Measurements from ENCODE around the gene RFTN1.

The RFTN1 gene

GRCh38 chr3:16484216-16484615, 29.3 kb downstream of the RFTN1 start:
- H3K27ac ChIP-seq (ENCODE audit: low read depth, low read length), result no peak overlapping the region
- no peak overlapping the region for H3K4me3 ChIP-seq (ENCODE audit: low read depth, low read length)
- peaks cover 63% of the 10 kb centered on the region for H3K27me3 ChIP-seq (ENCODE audit: control insufficient read depth, insufficient read depth, low read length)
- no peaks in the 10 kb centered on the region for H3K9me3 ChIP-seq (ENCODE audit: control insufficient read depth, insufficient read depth, low read depth, low read length)
- H3K9ac ChIP-seq (ENCODE audit: low read length), result no peak overlapping the region
- H3K36me3 ChIP-seq (ENCODE audit: control insufficient read depth, insufficient read depth, low read length), result no peaks in the 10 kb centered on the region
- H3K4me1 ChIP-seq (ENCODE audit: control insufficient read depth, insufficient read depth, low read length), result peaks cover 43% of the 10 kb centered on the region

- Histone ChIP-seq H3K27ac (ENCODE audit: low read depth, low read length) (no peak overlapping the region), H3K4me3 (ENCODE audit: low read depth, low read length) (peak overlapping the region; percentile 23; the same call in 1 of the 2 replicates), H3K27me3 (ENCODE audit: control insufficient read depth, insufficient read depth, low read length) (peaks cover 71% of the 10 kb centered on the region), H3K36me3 (ENCODE audit: control insufficient read depth, insufficient read depth, low read length) (no peaks in the 10 kb centered on the region), H3K9ac (ENCODE audit: low read length) (no peak overlapping the region), H3K4me1 (ENCODE audit: control insufficient read depth, insufficient read depth, low read length) (peaks cover 43% of the 10 kb centered on the region), H3K9me3 (ENCODE audit: control insufficient read depth, insufficient read depth, low read depth, low read length) (no peaks in the 10 kb centered on the region)
Measured at GRCh38 chr3:16482770-16483531, 30.5 kb downstream of the RFTN1 start.

- H3K4me3 ChIP-seq (ENCODE audit: low read depth, low read length), result no peak overlapping the region
- peaks cover 43% of the 10 kb centered on the region for H3K4me1 ChIP-seq (ENCODE audit: control insufficient read depth, insufficient read depth, low read length)
- H3K27me3 ChIP-seq (ENCODE audit: control insufficient read depth, insufficient read depth, low read length), result peaks cover 66% of the 10 kb centered on the region
- no peak overlapping the region for H3K9ac ChIP-seq (ENCODE audit: low read length)
- no peaks in the 10 kb centered on the region; the same call in 1 of the 2 replicates for H3K9me3 ChIP-seq (ENCODE audit: control insufficient read depth, insufficient read depth, low read depth, low read length)
- no peaks in the 10 kb centered on the region for H3K36me3 ChIP-seq (ENCODE audit: control insufficient read depth, insufficient read depth, low read length)
- no peak overlapping the region for H3K27ac ChIP-seq (ENCODE audit: low read depth, low read length)
Measured at GRCh38 chr3:16482194-16482769, 31.2 kb downstream of the RFTN1 start.

DNA sequence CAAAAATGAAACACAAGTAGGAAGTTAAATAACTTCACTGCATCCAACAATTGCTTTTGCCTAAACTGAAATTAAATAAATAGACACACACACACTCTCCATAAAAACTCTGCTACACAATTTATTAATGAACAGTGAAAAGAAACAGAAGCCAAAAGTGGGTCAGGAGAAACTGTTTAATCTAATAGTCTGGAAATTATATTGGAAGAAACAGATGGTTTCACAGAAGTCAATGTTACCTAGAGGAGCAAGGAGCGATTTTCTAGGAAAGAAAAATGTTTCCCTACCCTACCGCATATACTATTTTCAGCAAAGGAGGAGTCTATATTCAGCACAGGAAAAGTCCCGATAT, 32.0 kb downstream of the RFTN1 start:
- no peak overlapping the region for H3K27ac ChIP-seq (ENCODE audit: low read depth, low read length)
- peaks cover 59% of the 10 kb centered on the region for H3K27me3 ChIP-seq (ENCODE audit: control insufficient read depth, insufficient read depth, low read length)
- no peak overlapping the region for H3K9ac ChIP-seq (ENCODE audit: low read length)
- H3K4me1 ChIP-seq (ENCODE audit: control insufficient read depth, insufficient read depth, low read length), result peaks cover 43% of the 10 kb centered on the region
- H3K9me3 ChIP-seq (ENCODE audit: control insufficient read depth, insufficient read depth, low read depth, low read length), result peaks cover 3% of the 10 kb centered on the region; the same call in 1 of the 2 replicates
- H3K36me3 ChIP-seq (ENCODE audit: control insufficient read depth, insufficient read depth, low read length), result no peaks in the 10 kb centered on the region
- H3K4me3 ChIP-seq (ENCODE audit: low read depth, low read length), result no peak overlapping the region

DNA sequence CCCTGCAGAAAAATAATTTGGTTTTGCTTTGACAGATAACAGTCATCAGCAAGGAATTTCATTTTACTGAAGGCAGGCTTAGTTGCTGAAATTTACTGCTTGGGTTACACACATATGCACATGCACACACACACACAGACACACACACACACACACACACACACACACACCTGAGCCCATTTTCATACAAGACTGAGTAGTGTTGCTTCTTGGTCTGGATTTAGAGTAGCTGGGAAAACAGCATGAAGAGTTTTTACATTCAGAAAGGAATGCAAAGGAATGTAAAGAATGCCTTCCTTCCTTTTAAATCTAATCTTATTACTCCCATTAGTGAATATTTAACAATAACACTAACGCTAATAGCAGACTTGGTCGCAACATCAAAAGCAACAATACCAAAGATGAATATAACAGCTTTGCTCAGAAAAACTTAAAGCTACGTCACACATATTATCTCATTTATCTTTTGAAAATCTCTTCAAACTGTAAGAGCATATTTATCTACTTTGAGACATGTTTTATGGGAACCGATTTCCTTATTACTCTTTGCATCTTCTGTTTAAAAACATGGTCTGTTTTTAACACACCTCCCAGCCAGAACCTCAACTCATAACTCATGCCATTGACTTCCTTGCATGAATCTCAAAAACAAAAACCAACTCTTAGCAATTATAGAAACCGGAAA, 32.5 kb downstream of the RFTN1 start:
- H3K4me1 ChIP-seq (ENCODE audit: control insufficient read depth, insufficient read depth, low read length), result peaks cover 43% of the 10 kb centered on the region
- no peak overlapping the region for H3K27ac ChIP-seq (ENCODE audit: low read depth, low read length)
- no peak overlapping the region for H3K4me3 ChIP-seq (ENCODE audit: low read depth, low read length)
- peaks cover 3% of the 10 kb centered on the region; the same call in 1 of the 2 replicates for H3K9me3 ChIP-seq (ENCODE audit: control insufficient read depth, insufficient read depth, low read depth, low read length)
- no peaks in the 10 kb centered on the region for H3K36me3 ChIP-seq (ENCODE audit: control insufficient read depth, insufficient read depth, low read length)
- H3K9ac ChIP-seq (ENCODE audit: low read length), result no peak overlapping the region
- H3K27me3 ChIP-seq (ENCODE audit: control insufficient read depth, insufficient read depth, low read length), result peaks cover 57% of the 10 kb centered on the region

- peaks cover 35% of the 10 kb centered on the region for H3K4me1 ChIP-seq (ENCODE audit: control insufficient read depth, insufficient read depth, low read length)
- no peak overlapping the region for H3K9ac ChIP-seq (ENCODE audit: low read length)
- H3K36me3 ChIP-seq (ENCODE audit: control insufficient read depth, insufficient read depth, low read length), result no peaks in the 10 kb centered on the region
- H3K27me3 ChIP-seq (ENCODE audit: control insufficient read depth, insufficient read depth, low read length), result peaks cover 33% of the 10 kb centered on the region; the same call in 1 of the 2 replicates
- H3K4me3 ChIP-seq (ENCODE audit: low read depth, low read length), result no peak overlapping the region
- no peak overlapping the region for H3K27ac ChIP-seq (ENCODE audit: low read depth, low read length)
- H3K9me3 ChIP-seq (ENCODE audit: control insufficient read depth, insufficient read depth, low read depth, low read length), result peaks cover 3% of the 10 kb centered on the region; the same call in 1 of the 2 replicates
Measured at GRCh38 chr3:16478516-16478915, 35.0 kb downstream of the RFTN1 start.

GRCh38 chr3:16477521-16477920, 36.0 kb downstream of the RFTN1 start:
- H3K27ac ChIP-seq (ENCODE audit: low read depth, low read length), result no peak overlapping the region
- no peak overlapping the region for H3K9ac ChIP-seq (ENCODE audit: low read length)
- H3K27me3 ChIP-seq (ENCODE audit: control insufficient read depth, insufficient read depth, low read length), result peaks cover 33% of the 10 kb centered on the region; the same call in 1 of the 2 replicates
- H3K36me3 ChIP-seq (ENCODE audit: control insufficient read depth, insufficient read depth, low read length), result no peaks in the 10 kb centered on the region
- no peak overlapping the region for H3K4me3 ChIP-seq (ENCODE audit: low read depth, low read length)
- H3K4me1 ChIP-seq (ENCODE audit: control insufficient read depth, insufficient read depth, low read length), result peaks cover 25% of the 10 kb centered on the region
- H3K9me3 ChIP-seq (ENCODE audit: control insufficient read depth, insufficient read depth, low read depth, low read length), result peaks cover 3% of the 10 kb centered on the region; the same call in 1 of the 2 replicates

- Histone ChIP-seq H3K9ac (ENCODE audit: low read length) (no peak overlapping the region), H3K27me3 (ENCODE audit: control insufficient read depth, insufficient read depth, low read length) (peaks cover 28% of the 10 kb centered on the region; the same call in 1 of the 2 replicates), H3K36me3 (ENCODE audit: control insufficient read depth, insufficient read depth, low read length) (no peaks in the 10 kb centered on the region), H3K9me3 (ENCODE audit: control insufficient read depth, insufficient read depth, low read depth, low read length) (peaks cover 3% of the 10 kb centered on the region; the same call in 1 of the 2 replicates), H3K4me1 (ENCODE audit: control insufficient read depth, insufficient read depth, low read length) (peaks cover 21% of the 10 kb centered on the region), H3K4me3 (ENCODE audit: low read depth, low read length) (no peak overlapping the region), H3K27ac (ENCODE audit: low read depth, low read length) (no peak overlapping the region)
Measured at GRCh38 chr3:16477056-16477455, 36.4 kb downstream of the RFTN1 start.

- Histone ChIP-seq H3K9me3 (ENCODE audit: control insufficient read depth, insufficient read depth, low read depth, low read length) (peaks cover 3% of the 10 kb centered on the region; the same call in 1 of the 2 replicates), H3K27me3 (ENCODE audit: control insufficient read depth, insufficient read depth, low read length) (peaks cover 24% of the 10 kb centered on the region; the same call in 1 of the 2 replicates), H3K4me3 (ENCODE audit: low read depth, low read length) (no peak overlapping the region), H3K4me1 (ENCODE audit: control insufficient read depth, insufficient read depth, low read length) (peaks cover 16% of the 10 kb centered on the region), H3K36me3 (ENCODE audit: control insufficient read depth, insufficient read depth, low read length) (no peaks in the 10 kb centered on the region), H3K9ac (ENCODE audit: low read length) (no peak overlapping the region), H3K27ac (ENCODE audit: low read depth, low read length) (no peak overlapping the region)
Measured at GRCh38 chr3:16476636-16477035, 36.9 kb downstream of the RFTN1 start.

DNA sequence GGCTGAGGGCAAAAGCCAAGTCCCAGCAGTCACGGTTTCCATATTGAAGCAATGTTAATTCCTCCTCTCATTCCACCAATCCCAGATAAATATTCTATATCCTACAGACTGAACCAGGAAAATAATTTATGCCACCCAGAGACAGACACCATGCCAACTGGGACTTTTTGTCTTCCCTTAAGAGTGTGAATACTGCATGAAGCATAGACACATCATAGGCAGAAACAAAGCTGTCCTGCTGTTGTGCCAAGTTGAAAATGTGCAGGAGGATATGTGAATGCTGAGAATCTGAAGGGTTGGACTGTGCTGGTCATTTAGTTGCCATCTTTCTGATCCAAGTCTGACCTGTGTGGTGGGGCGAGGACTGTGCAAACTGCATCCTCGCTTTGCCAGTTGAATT, 37.7 kb downstream of the RFTN1 start:
- H3K27ac ChIP-seq (ENCODE audit: low read depth, low read length), result no peak overlapping the region
- H3K4me3 ChIP-seq (ENCODE audit: low read depth, low read length), result no peak overlapping the region
- H3K9me3 ChIP-seq (ENCODE audit: control insufficient read depth, insufficient read depth, low read depth, low read length), result peaks cover 9% of the 10 kb centered on the region; the same call in 1 of the 2 replicates
- no peaks in the 10 kb centered on the region for H3K36me3 ChIP-seq (ENCODE audit: control insufficient read depth, insufficient read depth, low read length)
- no peak overlapping the region for H3K9ac ChIP-seq (ENCODE audit: low read length)
- peaks cover 8% of the 10 kb centered on the region for H3K4me1 ChIP-seq (ENCODE audit: control insufficient read depth, insufficient read depth, low read length)
- peaks cover 22% of the 10 kb centered on the region; the same call in 1 of the 2 replicates for H3K27me3 ChIP-seq (ENCODE audit: control insufficient read depth, insufficient read depth, low read length)

GRCh38 chr3:16474920-16475319, 38.6 kb downstream of the RFTN1 start:
- no peak overlapping the region for H3K4me3 ChIP-seq (ENCODE audit: low read depth, low read length)
- no peaks in the 10 kb centered on the region for H3K4me1 ChIP-seq (ENCODE audit: control insufficient read depth, insufficient read depth, low read length)
- H3K9me3 ChIP-seq (ENCODE audit: control insufficient read depth, insufficient read depth, low read depth, low read length), result peaks cover 12% of the 10 kb centered on the region
- no peaks in the 10 kb centered on the region for H3K36me3 ChIP-seq (ENCODE audit: control insufficient read depth, insufficient read depth, low read length)
- H3K27me3 ChIP-seq (ENCODE audit: control insufficient read depth, insufficient read depth, low read length), result peaks cover 16% of the 10 kb centered on the region; the same call in 1 of the 2 replicates
- no peak overlapping the region for H3K9ac ChIP-seq (ENCODE audit: low read length)
- no peak overlapping the region for H3K27ac ChIP-seq (ENCODE audit: low read depth, low read length)

All from HUES6 (cell line).